WERI-Rb-1 (cell line): ENCODE results near the gene PRPF6.

Experiments
- DNase-seq: peaks from one replicate; pipeline ENCODE4 v3.0.0-alpha.2; 2020
- H3K27ac ChIP-seq: fragments of 250-450 bp; sonication (Bioruptor Pico); 2 replicates; pipeline ENCODE4 v1.5.1; 2020; ENCODE audit warnings: mild to moderate bottlenecking, moderate library complexity
- H3K27me3 ChIP-seq: fragments of 250-450 bp; sonication (Bioruptor Pico); 2 replicates; pipeline ENCODE4 v1.5.1; 2021; ENCODE audit warnings: mild to moderate bottlenecking, low read depth, moderate library complexity; ENCODE audit not compliant: insufficient read depth, severe bottlenecking
- H3K36me3 ChIP-seq: fragments of 250-450 bp; sonication (Bioruptor Pico); 2 replicates; pipeline ENCODE4 v1.5.1; 2020; ENCODE audit warnings: mild to moderate bottlenecking, moderate library complexity
- H3K4me3 ChIP-seq: 2 replicates; pipeline ENCODE4 v1.5.1; 2011; ENCODE audit warnings: low read depth, mild to moderate bottlenecking, control low read depth, low read length
- H3K9me3 ChIP-seq: fragments of 250-450 bp; sonication (Bioruptor Pico); 2 replicates; pipeline ENCODE4 v1.5.1; 2021; ENCODE audit warnings: mild to moderate bottlenecking, moderate library complexity; ENCODE audit not compliant: severe bottlenecking
- CTCF ChIP-seq: IDR thresholded peaks from 2 replicates; pipeline ENCODE4 v1.5.1; 2011; ENCODE audit warnings: low read depth, mild to moderate bottlenecking, control low read depth, inconsistent platforms, low read length

Gene PRPF6

GRCh38 chr20:64001607-64002011 lies 20.7 kb downstream of the PRPF6 start:
- no peak for DNase-seq
- Histone ChIP-seq H3K4me3 (no peak overlapping the region), H3K27ac (no peak overlapping the region), H3K9me3 (no peaks in the 10 kb centered on the region), H3K27me3 (no peaks in the 10 kb centered on the region), H3K36me3 (peaks cover 9% of the 10 kb centered on the region)
- TF ChIP-seq CTCF = no peak

- no peaks in the 10 kb centered on the region for H3K9me3 ChIP-seq
- no peak overlapping the region for H3K27ac ChIP-seq
- H3K27me3 ChIP-seq = no peaks in the 10 kb centered on the region
- TF ChIP-seq CTCF = no peak
- H3K4me3 ChIP-seq = no peak overlapping the region
- H3K36me3 ChIP-seq = peaks cover 9% of the 10 kb centered on the region; the same call in 1 of the 2 replicates
- no peak for DNase-seq
Measured at GRCh38 chr20:64003960-64004725, 23.2 kb downstream of the PRPF6 start.

GRCh38 chr20:64005394-64005793 lies 24.5 kb downstream of the PRPF6 start:
- no peaks in the 10 kb centered on the region for H3K27me3 ChIP-seq
- H3K4me3 ChIP-seq = no peak overlapping the region
- H3K9me3 ChIP-seq = no peaks in the 10 kb centered on the region
- DNase-seq = no peak
- no peak overlapping the region for H3K27ac ChIP-seq
- no peak for TF ChIP-seq CTCF
- peaks cover 5% of the 10 kb centered on the region for H3K36me3 ChIP-seq

- Histone ChIP-seq H3K36me3 (peaks cover 4% of the 10 kb centered on the region), H3K27me3 (no peaks in the 10 kb centered on the region), H3K9me3 (no peaks in the 10 kb centered on the region), H3K27ac (no peak overlapping the region), H3K4me3 (no peak overlapping the region)
- DNase-seq = no peak
- no peak for TF ChIP-seq CTCF
Measured at GRCh38 chr20:64006490-64006889, 25.6 kb downstream of the PRPF6 start.

GRCh38 chr20:64006902-64007301 lies 26.0 kb downstream of the PRPF6 start:
- DNase-seq = no peak
- H3K9me3 ChIP-seq = no peaks in the 10 kb centered on the region
- no peak overlapping the region for H3K27ac ChIP-seq
- H3K27me3 ChIP-seq = no peaks in the 10 kb centered on the region
- H3K36me3 ChIP-seq = peaks cover 3% of the 10 kb centered on the region; the same call in 1 of the 2 replicates
- TF ChIP-seq CTCF = no peak
- H3K4me3 ChIP-seq = no peak overlapping the region
